Measurements from ENCODE around the gene PRELID2.
"Not testable (repeated sequence)": the region's sequence is repeated elsewhere in the genome, so short reads cannot be mapped to it uniquely, and the experiment has no call there.

The PRELID2 gene

DNA sequence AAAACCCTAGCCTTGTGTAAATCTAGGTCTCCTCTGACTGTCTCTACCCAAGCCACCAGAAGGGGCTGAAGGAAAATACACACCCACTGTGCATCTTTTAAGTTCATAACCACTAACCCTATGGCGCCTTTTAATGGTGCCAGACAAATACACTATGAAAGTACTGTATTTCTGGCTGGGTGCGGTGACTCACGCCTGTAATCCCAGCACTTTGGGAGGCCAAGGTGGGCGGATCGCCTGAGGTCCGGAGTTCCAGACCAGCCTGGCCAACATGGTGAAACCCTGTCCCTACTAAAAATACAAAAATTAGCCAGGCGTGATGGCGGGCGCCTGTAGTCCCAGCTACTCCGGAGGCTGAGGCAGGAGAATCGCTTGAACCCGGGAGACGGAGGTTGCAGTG is 1.1 kb upstream of the PRELID2 start:
- not testable (repeated sequence) for DNase-seq

DNA sequence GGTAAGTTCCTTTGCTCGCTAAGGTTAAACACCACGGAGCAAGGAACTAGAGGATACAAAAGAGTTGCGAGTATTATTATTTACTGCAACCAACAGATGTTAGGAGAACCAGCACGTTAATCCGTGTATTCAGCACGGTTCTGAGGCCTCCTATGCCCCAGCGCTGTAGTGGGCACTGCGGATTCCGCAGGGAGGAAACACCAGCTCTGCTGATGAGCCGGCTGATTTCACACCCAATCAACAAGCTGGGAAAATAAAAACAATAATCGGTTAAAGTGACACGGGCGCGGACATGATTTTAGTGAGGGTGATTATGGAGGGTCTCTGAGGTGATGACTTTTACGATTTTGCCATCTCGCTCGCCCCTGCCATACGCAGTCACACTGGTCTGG is 702 bp upstream of the PRELID2 start:
- no peak for DNase-seq

DNA sequence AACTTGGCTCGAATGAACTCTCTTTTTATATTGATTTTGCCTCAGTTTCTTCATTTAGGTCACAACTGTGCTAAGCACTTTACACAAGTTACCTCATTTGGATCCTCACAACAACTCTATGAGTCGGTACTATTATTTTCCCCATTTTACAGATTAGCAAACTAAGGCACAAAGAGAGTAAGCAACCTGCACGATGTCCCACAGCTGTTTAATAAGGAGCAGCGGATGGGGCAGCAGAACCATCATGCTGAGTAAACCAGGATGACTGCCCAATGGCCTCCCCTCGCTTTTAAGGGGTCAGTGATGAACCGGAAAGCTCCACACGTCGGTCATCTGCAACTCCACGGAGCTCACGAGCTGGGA is 607 bp downstream of the PRELID2 start:
- no peak for DNase-seq

DNA sequence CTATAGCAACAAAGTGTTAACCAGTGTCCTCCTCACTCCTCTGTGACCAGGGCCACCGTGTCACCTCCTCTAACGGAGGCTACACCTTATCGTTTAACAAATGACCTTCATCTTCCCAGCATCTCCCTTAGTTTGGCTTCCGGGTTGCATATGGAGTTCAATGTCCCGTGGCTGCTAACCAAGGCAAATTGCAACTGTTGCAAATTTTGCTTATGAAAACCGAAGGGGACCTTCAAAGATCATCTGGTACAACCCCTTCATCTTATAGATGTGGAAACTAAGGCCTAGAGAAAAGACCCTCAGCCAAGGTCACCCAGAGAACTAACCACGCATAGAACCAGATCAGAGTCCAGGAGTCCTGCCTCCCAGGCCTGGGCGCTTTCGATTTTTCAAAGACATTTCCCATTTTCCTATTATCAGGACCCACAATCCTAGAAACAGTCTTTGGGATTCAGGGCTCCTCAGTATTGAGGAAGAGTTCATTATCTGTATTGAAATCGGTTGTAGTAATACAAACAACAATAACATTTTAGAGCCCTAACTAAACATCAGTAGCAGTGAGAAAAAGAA is 1.4 kb downstream of the PRELID2 start:
- no peak for DNase-seq

DNA sequence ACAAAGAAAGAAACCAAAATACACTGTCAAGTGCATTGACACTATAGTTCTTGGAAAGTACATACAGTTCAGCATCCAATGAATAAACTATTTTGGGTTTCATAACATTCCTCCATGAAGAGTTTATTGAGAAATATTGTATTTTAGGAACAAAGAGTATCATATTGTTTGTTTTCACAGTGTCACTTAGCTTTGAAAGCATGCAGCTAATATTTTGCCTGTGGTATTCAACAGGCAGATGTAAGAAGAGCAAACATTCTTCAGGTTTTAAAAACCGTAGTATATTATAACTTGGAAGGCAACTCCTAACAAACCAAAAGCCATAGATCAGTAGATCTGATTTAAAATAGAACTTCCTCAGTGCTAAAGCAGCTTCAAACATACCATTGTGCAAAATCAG is 4.5 kb downstream of the PRELID2 start:
- no peak for DNase-seq

DNA sequence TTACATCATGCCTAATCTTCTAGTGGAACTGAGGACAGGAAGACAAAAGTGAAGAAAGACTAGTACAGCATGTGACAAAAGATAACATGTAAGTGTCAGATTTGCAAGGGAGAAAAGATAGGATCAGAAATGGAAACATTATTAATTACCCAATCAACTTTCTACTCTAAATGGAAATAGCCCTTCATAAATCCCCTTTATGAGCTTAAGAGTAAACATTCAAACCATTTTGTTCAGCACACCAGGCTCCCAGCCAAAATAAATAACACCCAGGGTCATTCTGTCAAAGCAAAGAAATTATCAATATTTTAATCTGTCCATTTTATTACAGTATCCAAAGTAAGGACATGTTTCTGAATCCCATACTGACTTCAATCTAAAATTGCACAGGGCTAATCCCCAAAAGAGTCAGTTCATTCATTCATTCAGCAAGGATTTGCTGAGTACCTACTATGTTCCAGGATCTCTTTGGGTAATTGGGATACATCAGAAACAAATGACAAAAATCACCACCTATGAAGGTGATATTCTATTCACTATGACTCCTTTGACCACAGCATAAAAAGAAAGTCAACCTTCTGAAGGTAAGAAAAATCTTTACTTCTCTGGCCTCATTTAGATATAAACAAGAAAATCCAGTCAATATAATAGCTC is 5.3 kb downstream of the PRELID2 start:
- DNase-seq, result no peak

DNA sequence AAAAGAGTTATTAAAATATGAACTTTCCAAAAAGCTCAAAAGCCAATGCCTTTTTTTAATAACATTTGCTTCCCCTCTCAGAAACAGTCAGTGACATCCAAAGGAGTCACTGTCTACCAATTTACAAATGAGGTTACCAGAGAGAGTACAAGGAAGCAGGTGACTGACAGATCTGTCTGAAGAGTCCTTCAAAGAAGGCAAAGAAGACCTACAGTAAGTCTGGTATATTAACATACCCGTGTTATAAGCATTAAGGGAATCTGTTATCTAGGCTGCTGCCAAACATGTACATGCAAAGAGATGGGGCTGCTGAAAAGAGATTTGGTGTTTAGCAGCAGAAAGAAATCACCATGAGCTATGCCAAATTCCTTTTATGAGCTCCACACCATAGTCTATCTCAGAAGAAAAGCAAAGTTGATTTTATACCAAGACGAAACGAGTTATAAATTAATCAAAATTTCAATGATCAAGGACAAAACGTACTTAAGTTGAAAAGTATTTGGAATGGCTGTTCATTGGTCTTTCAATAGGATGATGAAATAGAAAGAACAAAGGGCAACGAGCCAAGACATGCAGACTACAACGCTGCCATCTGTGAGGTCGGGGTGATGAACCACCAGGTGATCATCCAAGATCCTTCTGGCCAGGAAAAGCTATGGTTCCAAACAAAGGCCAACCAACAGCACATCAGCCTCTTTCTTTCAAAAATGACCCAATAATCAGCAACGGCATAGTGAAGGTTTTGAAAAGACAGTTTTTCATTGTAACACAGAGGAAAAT is 8.1 kb downstream of the PRELID2 start:
- no peak for DNase-seq

DNA sequence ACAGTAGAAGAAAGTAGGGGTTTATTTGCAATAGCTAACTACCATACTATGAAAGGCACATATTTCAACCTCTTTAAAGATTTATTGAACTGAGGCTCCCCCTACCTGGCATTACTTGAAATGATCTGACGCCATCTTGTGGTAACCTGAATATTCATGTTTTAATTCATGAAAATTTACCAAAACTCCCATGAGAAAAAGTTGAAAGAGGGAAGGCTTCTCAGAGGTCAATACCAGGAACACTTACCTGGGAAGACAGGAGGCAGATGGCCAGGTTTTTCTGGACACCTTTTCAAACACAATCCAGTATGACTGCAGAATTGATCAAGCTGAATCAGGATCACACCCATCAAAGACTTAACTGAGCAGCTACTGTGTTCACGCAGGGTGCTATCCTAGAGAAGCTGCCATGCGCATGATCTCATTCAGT is 9.4 kb downstream of the PRELID2 start:
- DNase-seq, result no peak

DNA sequence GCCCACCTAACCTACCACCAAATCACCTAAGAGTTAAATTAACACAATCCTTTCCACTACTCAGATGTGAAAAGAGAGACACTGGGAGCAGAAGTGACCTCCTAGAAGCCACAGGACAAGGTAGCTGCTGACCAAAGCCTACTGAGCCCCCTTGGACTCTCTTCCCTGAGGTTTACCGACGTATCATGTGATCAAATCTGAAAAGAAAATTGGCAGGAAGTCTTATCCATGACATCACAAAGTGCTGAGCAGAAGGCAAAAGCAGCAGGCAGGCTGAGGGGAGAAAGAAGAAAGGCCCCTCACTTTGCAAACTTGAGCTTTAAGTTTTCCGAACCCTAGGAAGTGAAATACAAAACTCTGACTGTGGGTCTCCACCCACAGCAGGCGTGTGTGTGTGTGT is 11.1 kb downstream of the PRELID2 start:
- DNase-seq, result no peak

DNA sequence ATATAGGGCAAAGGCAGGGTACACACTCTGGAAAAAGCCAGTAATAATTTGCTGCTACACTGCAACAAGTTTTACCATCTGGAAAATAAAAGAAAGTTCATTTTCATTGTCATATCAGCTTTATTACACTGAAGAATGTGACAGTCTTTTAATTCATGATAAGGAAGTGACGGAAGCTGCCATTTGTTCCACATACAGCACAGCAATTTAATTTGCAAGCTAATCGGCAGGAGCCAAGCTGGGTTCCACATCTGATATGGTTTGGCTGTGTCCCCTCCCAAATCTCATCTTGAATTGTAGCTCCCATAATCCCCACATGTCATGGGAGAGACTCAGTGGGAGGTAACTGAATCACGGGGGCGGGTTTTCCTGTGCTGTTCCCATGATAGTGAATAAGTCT is 16.5 kb downstream of the PRELID2 start:
- DNase-seq, result no peak

DNA sequence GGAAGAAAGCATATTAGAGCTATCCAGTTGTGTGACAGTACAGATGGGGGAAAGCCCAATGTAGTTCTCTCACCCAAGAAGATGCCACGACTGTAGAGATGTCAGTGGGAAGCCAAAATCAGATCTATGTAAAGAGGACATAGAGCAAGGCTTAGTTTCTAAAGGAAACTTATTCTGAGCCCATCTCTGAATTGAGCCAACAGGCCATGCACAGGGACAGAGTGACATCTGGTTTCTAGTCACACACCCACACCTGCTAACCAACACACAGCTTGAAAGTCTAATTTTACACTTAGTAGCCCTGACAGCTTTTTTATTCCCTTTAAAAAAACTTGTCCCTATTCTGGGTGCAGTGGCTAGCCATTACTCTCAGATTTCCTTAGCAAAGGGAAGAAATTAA is 22.3 kb downstream of the PRELID2 start:
- no peak for DNase-seq

DNA sequence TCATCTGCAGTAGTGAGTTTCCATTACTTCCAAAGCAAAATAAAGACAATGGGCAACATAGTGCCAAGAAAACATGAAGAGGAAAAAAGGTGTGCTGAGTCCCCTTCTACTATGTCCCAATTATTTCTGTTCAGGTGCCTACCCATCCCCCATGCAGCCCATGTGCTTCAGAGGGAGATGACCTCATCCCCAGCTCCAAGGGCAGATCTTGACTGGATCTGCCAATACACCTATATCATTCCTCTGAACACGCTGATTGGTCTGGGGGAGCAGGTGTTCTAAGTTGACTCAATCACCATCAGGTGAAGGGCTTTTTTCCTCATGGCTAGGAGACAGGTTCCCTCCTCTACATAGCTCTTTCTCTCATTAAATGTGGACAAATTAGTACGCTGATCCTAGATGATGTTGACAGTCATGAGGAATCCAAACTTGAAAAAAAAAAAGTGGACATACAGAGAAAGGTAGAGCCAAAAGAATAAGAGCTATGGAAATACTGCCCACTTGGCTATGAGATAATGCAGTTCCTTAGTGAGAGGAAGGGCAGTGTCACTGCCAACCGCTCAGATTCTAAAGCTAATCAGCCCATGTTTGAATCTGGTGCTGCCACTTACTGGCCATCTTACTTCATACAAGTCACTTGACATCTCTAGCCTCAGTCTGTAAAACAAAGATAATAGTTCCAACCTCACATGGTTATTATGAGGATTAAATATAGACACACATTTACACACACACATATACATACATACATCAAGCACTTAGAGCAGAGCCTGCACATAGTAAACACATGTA is 23.1 kb downstream of the PRELID2 start:
- DNase-seq, result no peak

DNA sequence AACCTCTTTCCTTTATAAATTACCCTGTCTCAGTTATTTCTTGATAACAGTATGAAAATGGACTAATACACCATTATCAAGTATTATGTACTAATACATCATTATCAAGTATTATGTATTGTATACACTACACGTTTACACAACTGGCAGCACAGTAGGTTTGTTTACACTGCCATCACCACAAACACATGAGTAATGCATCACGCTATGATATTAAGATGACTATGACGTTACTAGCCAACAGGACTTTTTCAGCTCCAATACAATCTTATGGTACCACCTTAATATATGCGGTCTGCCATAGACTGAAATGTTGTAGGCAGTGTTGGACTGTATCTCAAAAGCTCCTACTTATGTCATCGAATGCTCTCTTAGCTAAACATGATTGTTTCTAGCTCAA is 28.2 kb downstream of the PRELID2 start:
- DNase-seq, result no peak

DNA sequence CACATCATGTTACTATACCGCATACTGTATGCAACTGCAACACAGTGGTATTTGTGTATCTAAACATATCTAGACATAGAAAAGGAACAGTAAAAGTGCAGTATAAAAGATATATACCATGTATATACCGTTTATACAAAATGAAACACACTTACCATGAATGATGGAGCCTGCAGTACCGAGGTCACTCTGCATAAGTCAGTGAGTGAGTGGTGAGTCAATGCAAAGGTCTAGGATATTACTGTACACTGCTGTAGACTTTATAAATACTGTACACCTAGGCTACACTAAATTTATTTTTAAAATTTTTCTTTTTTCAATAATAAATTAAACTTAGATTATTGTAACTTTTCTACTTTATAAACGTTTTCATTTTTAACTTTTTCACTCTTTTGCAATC is 29.3 kb downstream of the PRELID2 start:
- DNase-seq, result no peak

DNA sequence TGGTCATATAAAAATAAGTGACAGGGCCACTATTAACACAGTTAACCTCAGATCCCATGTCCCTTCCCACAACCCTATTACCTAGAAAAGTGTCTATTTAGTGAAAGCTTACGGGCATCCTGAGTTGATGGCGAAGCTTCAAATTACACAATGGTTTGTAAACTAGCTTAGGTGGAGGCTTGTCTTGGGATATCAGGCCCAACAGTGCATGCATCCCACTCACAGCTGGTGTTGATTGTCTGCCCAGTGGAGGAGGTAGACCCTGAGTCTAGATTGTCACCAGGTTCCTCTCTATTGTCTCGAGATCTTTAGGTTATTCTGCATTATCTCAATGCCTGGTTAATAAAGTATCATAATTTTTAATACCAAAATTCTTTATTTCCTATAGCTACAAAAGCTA is 30.4 kb downstream of the PRELID2 start:
- DNase-seq, result no peak

DNA sequence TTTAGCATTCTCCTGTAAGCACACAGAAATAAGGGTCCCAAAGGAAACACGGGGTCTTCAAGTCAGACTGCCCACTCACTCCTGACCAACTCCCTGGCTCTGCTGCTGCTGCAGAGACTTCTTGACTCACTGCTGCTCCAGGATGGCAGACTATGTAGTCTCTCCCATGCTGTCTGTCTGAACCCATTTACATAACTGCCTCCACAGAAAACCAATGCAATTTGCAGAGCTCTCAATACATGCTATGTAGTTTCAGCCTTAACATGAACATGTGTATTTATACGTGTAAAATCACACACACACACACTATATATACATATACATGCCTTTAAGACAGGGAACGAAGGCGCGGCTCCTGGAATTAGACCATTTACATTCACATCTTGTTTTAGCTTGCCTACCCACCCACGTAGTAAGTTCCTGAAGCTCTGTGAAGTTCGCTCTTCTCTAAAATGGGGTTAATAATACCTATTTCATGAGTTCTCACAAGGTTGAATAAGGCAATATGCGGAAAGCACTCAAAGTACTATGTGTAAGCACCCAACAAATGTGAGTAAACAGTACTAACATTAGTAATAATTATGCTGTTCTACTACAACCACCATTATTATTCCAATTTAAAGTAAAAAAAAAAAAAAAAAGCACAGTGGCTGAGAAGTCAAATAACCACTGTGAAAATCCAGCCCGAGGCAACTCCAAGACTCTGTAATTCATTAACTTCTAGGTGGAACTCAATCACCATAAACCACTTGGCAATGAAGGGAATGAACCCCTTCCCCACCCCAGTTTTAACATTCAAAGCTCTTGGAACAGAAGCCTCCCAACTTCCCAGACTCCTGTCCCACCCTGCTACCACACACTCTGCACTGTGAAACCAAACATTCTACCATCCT is 31.8 kb downstream of the PRELID2 start:
- DNase-seq, result no peak

DNA sequence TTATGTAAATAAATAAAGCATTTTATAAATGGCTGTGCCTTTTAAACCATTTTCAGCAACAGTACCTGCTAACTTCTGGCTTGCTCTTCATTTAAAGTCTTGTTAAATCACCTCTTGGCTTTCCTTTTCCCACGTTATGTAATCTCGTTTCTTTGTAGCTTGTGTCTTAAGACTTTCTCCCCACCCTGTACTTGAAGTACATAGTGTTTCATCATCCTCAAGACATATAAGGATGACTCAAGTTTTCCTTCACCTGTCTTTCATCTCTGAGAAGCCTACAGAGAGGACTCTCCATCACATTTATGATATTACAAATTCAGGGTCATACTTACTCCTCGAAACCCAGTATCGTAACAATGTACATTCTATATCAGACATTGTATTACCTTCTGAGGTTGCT is 33.9 kb downstream of the PRELID2 start:
- DNase-seq, result no peak

DNA sequence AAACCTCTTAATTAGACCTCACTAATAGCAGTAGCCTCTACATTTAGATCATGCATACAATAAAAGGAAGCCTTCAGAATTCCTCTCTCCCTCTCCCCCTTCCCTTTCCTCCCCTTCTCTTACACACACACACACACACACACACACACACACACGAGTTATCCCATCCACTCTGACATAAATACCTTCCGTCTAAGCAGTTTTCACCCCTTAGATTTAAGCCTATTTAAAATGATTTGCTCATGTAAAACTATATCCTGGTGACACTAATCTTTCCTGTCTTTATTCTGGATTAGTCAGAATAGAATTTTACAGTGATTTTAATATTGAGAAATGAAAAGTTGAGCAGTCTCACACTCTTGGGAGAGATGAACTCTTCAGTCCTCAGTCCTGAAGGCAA is 35.0 kb downstream of the PRELID2 start:
- DNase-seq, result no peak

DNA sequence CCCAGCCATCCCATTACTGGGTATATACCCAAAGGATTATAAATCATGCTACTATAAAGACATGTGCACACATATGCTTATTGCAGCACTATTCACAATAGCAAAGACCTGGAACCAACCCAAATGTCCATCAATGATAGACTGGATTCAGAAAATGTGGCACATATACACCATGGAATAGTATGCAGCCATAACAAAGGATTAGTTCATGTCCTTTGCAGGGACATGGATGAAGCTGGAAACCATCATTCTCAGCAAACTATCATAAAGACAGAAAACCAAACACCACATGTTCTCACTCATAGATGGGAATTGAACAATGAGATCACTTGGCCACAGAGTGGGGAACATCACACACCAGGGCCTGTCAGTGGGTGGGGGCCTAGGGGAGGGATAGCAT is 36.6 kb downstream of the PRELID2 start:
- not testable (repeated sequence) for DNase-seq

DNA sequence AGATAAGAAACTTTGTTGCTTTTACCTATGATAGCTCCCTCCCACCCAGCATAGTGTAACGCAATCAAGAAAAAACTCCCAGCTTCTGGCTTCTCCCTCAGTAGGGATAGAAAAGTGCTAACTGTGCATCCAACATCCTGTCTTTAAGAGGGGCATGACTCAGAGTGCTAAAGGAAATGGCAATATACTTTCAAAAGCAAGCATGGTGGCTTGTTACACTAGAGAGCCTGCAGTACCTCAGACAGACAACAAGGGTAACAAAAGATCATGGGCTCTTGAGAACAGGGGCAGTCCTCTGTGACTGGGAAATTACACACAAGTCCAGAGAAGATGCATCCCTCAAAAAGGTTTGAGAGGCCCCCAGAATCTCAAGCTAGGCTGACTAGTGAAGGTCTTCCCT is 37.8 kb downstream of the PRELID2 start:
- DNase-seq, result no peak

DNA sequence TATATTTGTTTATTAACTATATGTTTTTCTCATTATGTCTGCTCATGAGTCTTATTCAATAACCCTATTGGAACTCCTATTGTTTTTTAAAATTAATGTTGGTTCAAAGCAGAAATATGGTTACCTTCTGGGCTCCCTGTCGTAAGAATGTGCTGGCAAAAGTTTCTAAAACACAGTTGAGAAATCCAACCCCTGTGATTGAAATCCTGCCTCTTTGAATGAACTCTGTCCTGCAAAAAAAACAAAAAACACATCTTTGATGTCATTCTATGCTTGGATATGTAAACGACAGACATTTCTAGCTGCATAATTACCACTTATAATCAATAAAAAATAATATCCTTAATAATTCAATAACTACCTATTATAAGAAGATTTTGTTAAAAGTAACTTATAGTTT is 38.8 kb downstream of the PRELID2 start:
- no peak for DNase-seq

DNA sequence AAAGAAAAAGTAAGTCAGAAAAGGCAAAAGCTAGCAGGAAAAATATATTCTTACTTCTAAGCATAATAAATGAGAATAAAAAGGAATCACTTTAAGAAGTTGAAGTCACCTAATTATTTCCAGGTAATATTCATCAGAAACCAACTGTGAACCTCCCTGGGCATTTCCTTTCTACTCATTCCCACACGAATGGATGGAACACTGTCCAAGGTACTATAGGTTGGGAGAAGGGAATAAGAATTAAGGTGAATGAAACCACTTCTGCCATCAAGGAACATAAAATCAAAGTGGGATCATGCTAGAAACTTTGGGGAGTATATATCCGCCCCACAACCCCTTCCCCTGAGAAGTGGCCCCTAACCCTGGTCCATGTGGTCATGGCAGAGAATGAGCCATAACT is 41.6 kb downstream of the PRELID2 start:
- no peak for DNase-seq

DNA sequence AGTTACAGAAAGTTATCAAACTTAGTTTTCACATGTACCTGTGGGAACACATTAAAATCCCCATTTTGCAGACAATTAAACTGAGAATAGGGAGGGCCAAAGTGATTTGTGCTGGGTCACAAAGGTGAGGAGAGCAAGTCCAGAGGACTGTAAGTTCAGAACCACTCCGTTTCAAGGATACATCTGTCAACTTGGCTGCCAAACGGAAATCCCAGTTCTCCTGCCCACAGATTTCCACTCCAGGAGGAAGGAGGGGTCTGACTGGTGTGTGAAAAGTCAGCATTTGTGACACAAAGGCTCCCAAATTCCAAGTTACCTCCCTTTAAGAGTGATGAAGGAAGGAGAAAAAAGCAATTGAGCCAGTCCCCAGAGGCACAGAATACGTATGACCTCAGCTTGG is 42.3 kb downstream of the PRELID2 start:
- DNase-seq, result no peak
